H9 (cell line): ENCODE results near the gene CAMK2N1. TPM values are rescaled to one million over a fixed set of nuclear protein-coding genes. Genes with fewer than 3 reads are reported as not detected.

Experiments used
- DNase-seq: peaks from one replicate; pipeline ENCODE4 v3.0.0-alpha.2; 2017
- H2AFZ ChIP-seq: one replicate; pipeline ENCODE4 v1.6.1; 2013; ENCODE audit warnings: mild to moderate bottlenecking, low read length, control low read depth, moderate library complexity
- H2AK5ac ChIP-seq: 2 replicates; pipeline ENCODE4 v1.6.1; 2013; ENCODE audit warnings: low read length, control low read depth, mixed read lengths; ENCODE audit not compliant: insufficient read length
- H2BK120ac ChIP-seq: one replicate; pipeline ENCODE4 v1.6.1; 2013; ENCODE audit warnings: low read depth, mild to moderate bottlenecking, low read length, control low read depth, inconsistent platforms; ENCODE audit not compliant: poor library complexity, severe bottlenecking
- H2BK12ac ChIP-seq: 2 replicates; pipeline ENCODE4 v1.6.1; 2013; ENCODE audit warnings: low read length, control low read depth, mixed read lengths, low read depth; ENCODE audit not compliant: insufficient read length
- H2BK15ac ChIP-seq: 2 replicates; pipeline ENCODE4 v1.6.1; 2013; ENCODE audit warnings: low read depth, low read length, control low read depth
- H2BK20ac ChIP-seq: one replicate; pipeline ENCODE4 v1.6.1; 2013; ENCODE audit warnings: low read depth, mild to moderate bottlenecking, low read length, control low read depth, inconsistent platforms; ENCODE audit not compliant: poor library complexity, severe bottlenecking
- H2BK5ac ChIP-seq: 2 replicates; pipeline ENCODE4 v1.6.1; 2013; ENCODE audit warnings: low read length, control low read depth, mixed read lengths; ENCODE audit not compliant: insufficient read length
- H3K14ac ChIP-seq: 2 replicates; pipeline ENCODE4 v1.6.1; 2013; ENCODE audit warnings: low read length, control low read depth; ENCODE audit not compliant: insufficient read depth
- H3K18ac ChIP-seq: 2 replicates; pipeline ENCODE4 v1.6.1; 2013; ENCODE audit warnings: low read depth, mild to moderate bottlenecking, mixed read lengths, low read length, control low read depth; ENCODE audit not compliant: insufficient read length
- H3K23ac ChIP-seq: 2 replicates; pipeline ENCODE4 v1.6.1; 2013; ENCODE audit warnings: low read length, control low read depth, mixed read lengths, low read depth; ENCODE audit not compliant: insufficient read length
- H3K23me2 ChIP-seq: 2 replicates; pipeline ENCODE4 v1.6.1; 2013; ENCODE audit warnings: low read depth, mild to moderate bottlenecking, mixed read lengths, low read length, control low read depth; ENCODE audit not compliant: insufficient read length, poor library complexity, severe bottlenecking
- H3K27ac ChIP-seq: 2 replicates; pipeline ENCODE4 v1.5.1; 2013; ENCODE audit warnings: low read length, control low read depth, mixed read lengths, low read depth; ENCODE audit not compliant: insufficient read length
- H3K27me3 ChIP-seq: 2 replicates; pipeline ENCODE4 v1.6.1; 2013; ENCODE audit warnings: low read length, control low read depth, inconsistent platforms; ENCODE audit not compliant: insufficient read depth
- H3K4ac ChIP-seq: 2 replicates; pipeline ENCODE4 v1.6.1; 2013; ENCODE audit warnings: low read depth, mild to moderate bottlenecking, control low read depth, inconsistent platforms, low read length, moderate library complexity
- H3K4me1 ChIP-seq: 2 replicates; pipeline ENCODE4 v1.6.1; 2013; ENCODE audit warnings: low read length, control low read depth, inconsistent platforms; ENCODE audit not compliant: insufficient read depth
- H3K4me2 ChIP-seq: 2 replicates; pipeline ENCODE4 v1.6.1; 2013; ENCODE audit warnings: low read length, control low read depth, mixed read lengths; ENCODE audit not compliant: insufficient read length, insufficient read depth
- H3K56ac ChIP-seq: 2 replicates; pipeline ENCODE4 v1.6.1; 2013; ENCODE audit warnings: low read depth, mild to moderate bottlenecking, mixed read lengths, low read length, control low read depth; ENCODE audit not compliant: insufficient read length
- H3K79me1 ChIP-seq: 2 replicates; pipeline ENCODE4 v1.6.1; 2013; ENCODE audit warnings: low read depth, mild to moderate bottlenecking, moderate library complexity, low read length, control low read depth, inconsistent platforms; ENCODE audit not compliant: insufficient read depth, poor library complexity, severe bottlenecking
- H3K79me2 ChIP-seq: 2 replicates; pipeline ENCODE4 v1.6.1; 2013; ENCODE audit warnings: low read length, control low read depth, inconsistent platforms; ENCODE audit not compliant: insufficient read depth
- H3K9ac ChIP-seq: 2 replicates; pipeline ENCODE4 v1.6.1; 2013; ENCODE audit warnings: low read length, control low read depth, mixed read lengths; ENCODE audit not compliant: insufficient read length; ENCODE audit errors: extremely low read depth
- H3K9me3 ChIP-seq: one replicate; pipeline ENCODE4 v1.6.1; 2013; ENCODE audit warnings: low read depth, low read length, inconsistent platforms; ENCODE audit not compliant: control insufficient read depth
- H3T11ph ChIP-seq: one replicate; pipeline ENCODE4 v1.6.1; 2013; ENCODE audit warnings: mild to moderate bottlenecking, low read length, control low read depth, inconsistent platforms
- H4K20me1 ChIP-seq: one replicate; pipeline ENCODE4 v1.6.1; 2013; ENCODE audit not compliant: control insufficient read depth, insufficient read length, insufficient read depth
- H4K5ac ChIP-seq: 2 replicates; pipeline ENCODE4 v1.6.1; 2013; ENCODE audit warnings: low read depth, mild to moderate bottlenecking, mixed read lengths, low read length, control low read depth; ENCODE audit not compliant: insufficient read length
- H4K8ac ChIP-seq: replicated peaks from 2 replicates; pipeline ENCODE4 v1.6.1; 2013; ENCODE audit warnings: low read length, control low read depth, mixed read lengths, low read depth; ENCODE audit not compliant: insufficient read length
- H4K91ac ChIP-seq: 2 replicates; pipeline ENCODE4 v1.6.1; 2013; ENCODE audit warnings: low read depth, mild to moderate bottlenecking, moderate library complexity, mixed read lengths, low read length, control low read depth; ENCODE audit not compliant: insufficient read length
- H3K27ac Mint-ChIP-seq, 3 experiments: 2 replicates in 2 of 3; 3 replicates in 1 of 3; pipeline ENCODE4 v1.8.0; 2020 to 2021; ENCODE audit warnings: mixed read lengths in 3 of 3, mild to moderate bottlenecking in 1 of 3, moderate library complexity in 1 of 3
- H3K27me3 Mint-ChIP-seq: 2 replicates; pipeline ENCODE4 v1.8.0; 2021; ENCODE audit warnings: low read depth, mild to moderate bottlenecking, moderate library complexity, mixed read lengths
- H3K36me3 Mint-ChIP-seq, 3 experiments: 2 replicates in 2 of 3; 3 replicates in 1 of 3; pipeline ENCODE4 v1.8.0; 2020 to 2021; ENCODE audit warnings: low read depth in 3 of 3, mixed read lengths in 3 of 3; ENCODE audit not compliant: insufficient read depth in 1 of 3
- H3K4me1 Mint-ChIP-seq, 2 experiments: 2 replicates each; pipeline ENCODE4 v1.8.0; 2020; ENCODE audit warnings: mixed read lengths in 2 of 2
- H3K4me3 Mint-ChIP-seq, 2 experiments: 2 replicates in 1 of 2; 3 replicates in 1 of 2; pipeline ENCODE4 v1.8.0; 2020 to 2021; ENCODE audit warnings: mild to moderate bottlenecking in 2 of 2, mixed read lengths in 2 of 2, moderate library complexity in 1 of 2
- H3K9me3 Mint-ChIP-seq, 2 experiments: 2 replicates in 1 of 2; 3 replicates in 1 of 2; pipeline ENCODE4 v1.8.0; 2020; ENCODE audit warnings: mild to moderate bottlenecking in 2 of 2, mixed read lengths in 2 of 2, moderate library complexity in 1 of 2
- WGBS: extraction: QIAGEN DNeasy Blood & Tissue Kit; methylation state at CpG from one replicate; pipeline ENCODE4 v1.1.7; 2013; ENCODE audit warnings: missing lambda C conversion rate, low lambda C conversion rate, mixed read lengths; ENCODE audit not compliant: insufficient read length; ENCODE audit errors: extremely low coverage; 5-methylcytosine and 5-hydroxymethylcytosine counted together
- total RNA-seq: library from RNA; stranded (reverse); gene quantifications from 2 replicates; pipeline ENCODE4 v1.2.1, GENCODE V29; 2021
- TF ChIP-seq, protein P1 (sequence below): fragments of 200-600 bp; sonication (generic); conservative IDR thresholded peaks from 3 replicates; pipeline ENCODE4 v1.8.0; 2021; ENCODE audit warnings: antibody characterized with exemption, mild to moderate bottlenecking

The CAMK2N1 gene
- total RNA-seq, 1 experiment from 2014 or later: 1.2 TPM

DNA sequence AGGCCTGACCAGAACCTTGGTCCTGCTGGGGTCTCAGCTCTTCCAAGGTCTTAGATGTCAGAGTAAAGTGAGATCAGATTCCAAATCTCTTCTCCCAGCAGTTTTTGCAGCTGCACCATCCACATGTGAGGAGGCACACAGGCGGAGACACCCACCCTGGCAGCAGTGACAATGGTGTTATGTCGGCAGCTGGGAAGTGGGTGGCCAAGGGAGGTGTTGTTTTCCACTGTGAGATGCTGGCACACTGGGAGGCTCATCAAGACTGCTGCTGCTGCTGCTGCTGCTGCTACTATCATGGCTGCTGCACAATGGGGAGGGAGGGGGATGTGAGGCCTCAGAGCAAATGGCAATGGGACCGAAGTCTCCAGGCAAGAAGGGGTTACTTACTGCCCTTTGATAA, 23.6 kb downstream of the CAMK2N1 start:
- H4K5ac ChIP-seq: no peak overlapping the region
- no peak overlapping the region for H3K27ac ChIP-seq
- no peak overlapping the region for H3K14ac ChIP-seq
- DNase-seq: no peak
- no peaks in the 10 kb centered on the region for H3K79me1 ChIP-seq
- no peak overlapping the region for H2AFZ ChIP-seq
- no peaks in the 10 kb centered on the region for H3K27me3 ChIP-seq
- H3T11ph ChIP-seq: no peak overlapping the region
- no peak overlapping the region for H3K4ac ChIP-seq
- H2BK120ac ChIP-seq: no peak overlapping the region
- H2BK12ac ChIP-seq: no peak overlapping the region
- H2BK5ac ChIP-seq: no peak overlapping the region
- H4K8ac ChIP-seq: no peak overlapping the region
- no peak overlapping the region for H4K91ac ChIP-seq
- H3K23me2 ChIP-seq: no peaks in the 10 kb centered on the region
- no peak overlapping the region for H3K9ac ChIP-seq
- H2BK20ac ChIP-seq: no peak overlapping the region
- no peak overlapping the region for H3K23ac ChIP-seq
- H3K18ac ChIP-seq: no peak overlapping the region
- no peaks in the 10 kb centered on the region for H3K36me3 Mint-ChIP-seq
- H3K4me1 ChIP-seq: no peaks in the 10 kb centered on the region
- no peaks in the 10 kb centered on the region for H3K79me2 ChIP-seq
- no CpG with 5 or more reads among the region's 3 CpGs for WGBS
- H3K9me3 ChIP-seq: no peaks in the 10 kb centered on the region
- peaks cover 34% of the 10 kb centered on the region for H3K27me3 Mint-ChIP-seq
- H2AK5ac ChIP-seq: no peak overlapping the region
- no peak overlapping the region for H3K27ac Mint-ChIP-seq
- H3K56ac ChIP-seq: no peak overlapping the region
- no peaks in the 10 kb centered on the region for H4K20me1 ChIP-seq
- TF ChIP-seq, protein P1, sequence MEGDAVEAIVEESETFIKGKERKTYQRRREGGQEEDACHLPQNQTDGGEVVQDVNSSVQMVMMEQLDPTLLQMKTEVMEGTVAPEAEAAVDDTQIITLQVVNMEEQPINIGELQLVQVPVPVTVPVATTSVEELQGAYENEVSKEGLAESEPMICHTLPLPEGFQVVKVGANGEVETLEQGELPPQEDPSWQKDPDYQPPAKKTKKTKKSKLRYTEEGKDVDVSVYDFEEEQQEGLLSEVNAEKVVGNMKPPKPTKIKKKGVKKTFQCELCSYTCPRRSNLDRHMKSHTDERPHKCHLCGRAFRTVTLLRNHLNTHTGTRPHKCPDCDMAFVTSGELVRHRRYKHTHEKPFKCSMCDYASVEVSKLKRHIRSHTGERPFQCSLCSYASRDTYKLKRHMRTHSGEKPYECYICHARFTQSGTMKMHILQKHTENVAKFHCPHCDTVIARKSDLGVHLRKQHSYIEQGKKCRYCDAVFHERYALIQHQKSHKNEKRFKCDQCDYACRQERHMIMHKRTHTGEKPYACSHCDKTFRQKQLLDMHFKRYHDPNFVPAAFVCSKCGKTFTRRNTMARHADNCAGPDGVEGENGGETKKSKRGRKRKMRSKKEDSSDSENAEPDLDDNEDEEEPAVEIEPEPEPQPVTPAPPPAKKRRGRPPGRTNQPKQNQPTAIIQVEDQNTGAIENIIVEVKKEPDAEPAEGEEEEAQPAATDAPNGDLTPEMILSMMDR: no peak
- H3K4me2 ChIP-seq: no peak overlapping the region
- H3K4me3 Mint-ChIP-seq: no peak overlapping the region
- H3K4me1 Mint-ChIP-seq: no peaks in the 10 kb centered on the region
- peaks cover 0 to 6% of the 10 kb centered on the region in 2 experiments; a peak in 1 of 5 replicates for H3K9me3 Mint-ChIP-seq
- H2BK15ac ChIP-seq: no peak overlapping the region
